SKM-1 (cell line): ENCODE measurements around the gene ZNF175.
A peak's percentile ranks its signal among the peaks of the same experiment; 100 is the strongest.

Source experiments
- DNase-seq: peaks from one replicate; lab custom pipeline; 2025; ENCODE audit not compliant: unreplicated experiment; lab: John Stamatoyannopoulos, UW

Gene ZNF175

GRCh38 chr19:51587264-51588191 lies 16.4 kb downstream of the ZNF175 start:
- DNase-seq = no peak

GRCh38 chr19:51589511-51589910 lies 18.4 kb downstream of the ZNF175 start:
- DNase-seq = no peak

- DNase-seq = no peak
These were observed 19.4 kb downstream of the ZNF175 start for GRCh38 chr19:51590441-51590840.

GRCh38 chr19:51592521-51592920 lies 21.4 kb downstream of the ZNF175 start:
- DNase-seq = no peak

GRCh38 chr19:51593138-51593890 lies 22.2 kb downstream of the ZNF175 start:
- DNase-seq = no peak

GRCh38 chr19:51593969-51594773 lies 23.1 kb downstream of the ZNF175 start:
- peak; percentile 77 for DNase-seq

GRCh38 chr19:51594774-51595109 lies 23.7 kb downstream of the ZNF175 start:
- no peak for DNase-seq

GRCh38 chr19:51595190-51596175 lies 24.4 kb downstream of the ZNF175 start:
- no peak for DNase-seq

GRCh38 chr19:51598159-51598915 lies 27.3 kb downstream of the ZNF175 start:
- DNase-seq = no peak

GRCh38 chr19:51599084-51599483 lies 28.0 kb downstream of the ZNF175 start:
- DNase-seq = no peak

GRCh38 chr19:51600940-51601580 lies 30.0 kb downstream of the ZNF175 start:
- no peak for DNase-seq

GRCh38 chr19:51602189-51602854 lies 31.2 kb downstream of the ZNF175 start:
- no peak for DNase-seq

- DNase-seq = no peak
These were observed 36.0 kb downstream of the ZNF175 start for GRCh38 chr19:51607077-51607476.

- no peak for DNase-seq
These were observed 37.0 kb downstream of the ZNF175 start for GRCh38 chr19:51607920-51608562.

- no peak for DNase-seq
These were observed 39.5 kb downstream of the ZNF175 start for GRCh38 chr19:51610576-51610975.

- no peak for DNase-seq
These were observed 43.7 kb downstream of the ZNF175 start for GRCh38 chr19:51614789-51615188.

GRCh38 chr19:51615991-51616390 lies 44.9 kb downstream of the ZNF175 start:
- no peak for DNase-seq

- peak; percentile 73 for DNase-seq
These were observed 50.1 kb downstream of the ZNF175 start for GRCh38 chr19:51621178-51621577.
